GM12878 (cell line): ENCODE results near the gene MGAT1. TPM values are rescaled to one million over a fixed set of nuclear protein-coding genes. Genes with fewer than 3 reads are reported as not detected.
"Not testable (repeated sequence)": the region's sequence is repeated elsewhere in the genome, so short reads cannot be mapped to it uniquely, and the experiment has no call there.

Source experiments
- ATAC-seq: fragments of 200-7000 bp; cut with Tn5 transposase; 3 replicates; pipeline ENCODE4 v1.9.1; 2020; ENCODE audit warnings: mild to moderate bottlenecking, moderate library complexity
- BruUV-seq: library from RNA; stranded (reverse); fragments of 400-500 nt; replicated peaks from 2 replicates; lab custom pipeline; 2021; lab: Mats Ljungman, UMichigan
- CTCF ChIA-PET: fragments of 300-600 bp; sonication (Branson Sonifier 250); formaldehyde crosslinking; extraction: SDS; loops from one replicate; lab custom pipeline; 2021; ENCODE audit warnings: inconsistent platforms; lab: Yijun Ruan, JAX
- POLR2A ChIA-PET: fragments of 350-600 bp; formaldehyde crosslinking; extraction: SDS; loops from one replicate; lab custom pipeline; 2021; ENCODE audit warnings: inconsistent platforms; lab: Charles Lee
- RAD21 ChIA-PET: fragments of 300-600 bp; sonication (Branson Sonifier 250); formaldehyde crosslinking; loops from one replicate; lab custom pipeline; 2023; ENCODE audit warnings: antibody characterized with exemption; ENCODE audit not compliant: unreplicated experiment; lab: Charles Lee
- SMC1A ChIA-PET: fragments of 300-600 bp; sonication (Branson Sonifier 250); formaldehyde crosslinking; loops from one replicate; lab custom pipeline; 2023; ENCODE audit not compliant: unreplicated experiment, uncharacterized antibody; lab: Charles Lee
- DNase-seq: peaks from one replicate; pipeline ENCODE4 v3.0.0-alpha.2; 2011; ENCODE audit warnings: low read depth, low spot score
- FAIRE-seq: peaks from 3 replicates; lab custom pipeline; 2011; peaks lifted over from hg19 to GRCh38; lab: Jason Lieb, UNC
- H2AFZ ChIP-seq: 2 replicates; pipeline ENCODE4 v1.6.0; 2011; ENCODE audit warnings: low read depth, low read length, control low read depth; ENCODE audit not compliant: control insufficient read depth
- H3K27ac ChIP-seq: 2 replicates; pipeline ENCODE4 v1.5.1; 2011; ENCODE audit warnings: control low read depth; ENCODE audit not compliant: control insufficient read depth, insufficient read depth
- H3K27me3 ChIP-seq, 2 experiments: replicated peaks in 1 of 2; 2 replicates each; pipeline versions ENCODE4 v1.6.0 to v1.6.1; 2011; ENCODE audit warnings: low read length in 1 of 2; ENCODE audit not compliant: control insufficient read depth in 2 of 2, insufficient read depth in 2 of 2
- H3K36me3 ChIP-seq, 2 experiments: 2 replicates each; pipeline ENCODE4 v1.5.1; 2011; ENCODE audit warnings: low read length in 1 of 2; ENCODE audit not compliant: control insufficient read depth in 2 of 2, insufficient read depth in 2 of 2
- H3K4me1 ChIP-seq: 2 replicates; pipeline ENCODE4 v1.6.1; 2011; ENCODE audit warnings: mild to moderate bottlenecking, low read length, moderate library complexity, mixed read lengths; ENCODE audit not compliant: control insufficient read depth, insufficient read depth
- H3K4me2 ChIP-seq: 2 replicates; pipeline ENCODE4 v1.6.0; 2011; ENCODE audit warnings: control low read depth; ENCODE audit not compliant: control insufficient read depth, insufficient read depth
- H3K4me3 ChIP-seq: fragments of 200-600 bp; sonication (generic); 2 replicates; pipeline ENCODE4 v1.5.1; 2016
- H3K79me2 ChIP-seq: 2 replicates; pipeline ENCODE4 v1.6.0; 2011; ENCODE audit warnings: low read length; ENCODE audit not compliant: control insufficient read depth, insufficient read depth
- H3K9ac ChIP-seq: 2 replicates; pipeline ENCODE4 v1.8.0; 2011; ENCODE audit warnings: low read length, control low read depth, mixed read lengths; ENCODE audit not compliant: control insufficient read depth, insufficient read depth
- H3K9me3 ChIP-seq: replicated peaks from 3 replicates; pipeline ENCODE4 v1.5.1; 2011; ENCODE audit warnings: mild to moderate bottlenecking, low read length; ENCODE audit not compliant: control insufficient read depth, insufficient read depth
- H4K20me1 ChIP-seq: 2 replicates; pipeline ENCODE4 v1.6.0; 2011; ENCODE audit not compliant: control insufficient read depth, insufficient read depth
- GATAD2B ChIP-seq: fragments of 450-650 bp; conservative IDR thresholded peaks from 2 replicates; pipeline ENCODE4 v1.6.1; 2017; ENCODE audit warnings: low read depth, mild to moderate bottlenecking, moderate library complexity
- NR2F1 ChIP-seq: fragments of 450-650 bp; conservative IDR thresholded peaks from 2 replicates; pipeline ENCODE4 v1.6.1; 2017; ENCODE audit warnings: mild to moderate bottlenecking
- SMAD5 ChIP-seq: IDR thresholded peaks from 2 replicates; pipeline ENCODE4 v1.6.1; 2016; ENCODE audit warnings: antibody characterized with exemption, low read depth
- WGBS: methylation state at CpG from one replicate; pipeline ENCODE4 v1.1.6; 2016; ENCODE audit warnings: low lambda C conversion rate; ENCODE audit not compliant: insufficient replicate concordance, insufficient coverage; ENCODE audit errors: missing lambda C conversion rate; 5-methylcytosine and 5-hydroxymethylcytosine counted together
- in situ Hi-C: fragments of 300-500 bp; cut with MboI; formaldehyde crosslinking; loops from 9 replicates; pipeline ENCODE4 v1.14.3; 2018; ENCODE audit warnings: mixed read lengths
- intact Hi-C: fragments of 100-400 bp; cut with micrococcal nuclease; formaldehyde crosslinking; loops from one replicate; pipeline ENCODE4 v1.14.2; 2022; ENCODE audit not compliant: unreplicated experiment
- polyA plus RNA-seq, 11 experiments: library from polyadenylated mRNA; depleted of rRNA in 4 of 11; unstranded in 6 of 11; stranded (reverse) in 5 of 11; fragments of >200 nt; fragmentation: Nextera tagmentation in 4 of 11; fragmentation: Illumina TruSeq in 1 of 11; extraction: Ambion mirVana in 4 of 11; extraction: Trizol in 1 of 11; gene quantifications; 1 replicate in 1 of 11; 2 replicates in 10 of 11; pipeline versions ENCODE4 v1.2.1 to v1.2.3, GENCODE V29; 2011 to 2016; ENCODE audit warnings: inconsistent platforms in 2 of 11, missing spikeins in 2 of 11, low read depth in 1 of 11
- total RNA-seq, 4 experiments: library from RNA; depleted of rRNA in 3 of 4; stranded (reverse); fragments of >200 nt in 3 of 4; fragmentation: Illumina TruSeq in 1 of 4; extraction: Trizol in 1 of 4; gene quantifications; 2 replicates each; pipeline versions ENCODE4 v1.2.1 to v1.2.3, GENCODE V29; 2013 to 2021
- TF ChIP-seq, protein P1 (sequence below): fragments of 450-650 bp; IDR thresholded peaks from 2 replicates; pipeline ENCODE4 v1.6.1; 2018; ENCODE audit warnings: mild to moderate bottlenecking, low read depth, moderate library complexity; ENCODE audit not compliant: partially characterized antibody

MGAT1 gene
- total and polyA plus RNA-seq, 10 of the 15 experiments (the other 5 are each of a cell fraction or from before 2014, with no cell fraction given): 3.1 to 88.4 (median 62.7) TPM

DNA sequence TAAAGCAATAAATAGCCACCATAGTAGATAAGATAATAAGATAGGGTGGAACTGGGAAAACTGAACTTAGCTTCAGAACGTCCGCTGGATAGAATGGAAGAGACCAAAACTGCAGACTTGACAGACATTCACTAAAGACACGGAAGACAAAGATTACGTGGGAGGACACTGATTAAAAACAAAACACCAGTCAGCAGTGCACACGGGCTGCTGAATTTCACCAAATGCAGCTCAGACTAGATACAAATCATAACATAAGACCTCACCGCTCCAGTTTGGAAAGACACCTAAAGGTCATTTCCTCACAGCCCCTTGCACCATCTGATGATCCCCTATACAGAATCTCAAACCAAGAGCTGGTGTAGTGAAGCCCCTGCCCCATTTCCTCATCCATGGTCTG is 59.9 kb downstream of the MGAT1 start:
- no peak for ATAC-seq
- ChIA-PET RAD21 (no interaction called here), POLR2A (no interaction called here), CTCF (interaction anchor here (0.6 kb wide), 1 partner anchor 118 kb away, joined by 3 read pairs; the partner anchor contains the start of gene ZFP62), SMC1A (no interaction called here)
- H3K79me2 ChIP-seq: no peaks in the 10 kb centered on the region
- H3K36me3 ChIP-seq: no peaks in the 10 kb centered on the region
- H3K4me2 ChIP-seq: no peak overlapping the region
- 2% methylated on average over 6 of the region's 6 CpGs for WGBS
- no peak overlapping the region for H3K9ac ChIP-seq
- FAIRE-seq: no peak
- H2AFZ ChIP-seq: no peak overlapping the region
- DNase-seq: no peak
- no peaks in the 10 kb centered on the region; a peak in 1 of 4 replicates for H3K27me3 ChIP-seq
- H3K27ac ChIP-seq: no peak overlapping the region
- TF ChIP-seq NR2F1 (no peak), SMAD5 (no peak), GATAD2B (no peak)
- TF ChIP-seq, protein P1, sequence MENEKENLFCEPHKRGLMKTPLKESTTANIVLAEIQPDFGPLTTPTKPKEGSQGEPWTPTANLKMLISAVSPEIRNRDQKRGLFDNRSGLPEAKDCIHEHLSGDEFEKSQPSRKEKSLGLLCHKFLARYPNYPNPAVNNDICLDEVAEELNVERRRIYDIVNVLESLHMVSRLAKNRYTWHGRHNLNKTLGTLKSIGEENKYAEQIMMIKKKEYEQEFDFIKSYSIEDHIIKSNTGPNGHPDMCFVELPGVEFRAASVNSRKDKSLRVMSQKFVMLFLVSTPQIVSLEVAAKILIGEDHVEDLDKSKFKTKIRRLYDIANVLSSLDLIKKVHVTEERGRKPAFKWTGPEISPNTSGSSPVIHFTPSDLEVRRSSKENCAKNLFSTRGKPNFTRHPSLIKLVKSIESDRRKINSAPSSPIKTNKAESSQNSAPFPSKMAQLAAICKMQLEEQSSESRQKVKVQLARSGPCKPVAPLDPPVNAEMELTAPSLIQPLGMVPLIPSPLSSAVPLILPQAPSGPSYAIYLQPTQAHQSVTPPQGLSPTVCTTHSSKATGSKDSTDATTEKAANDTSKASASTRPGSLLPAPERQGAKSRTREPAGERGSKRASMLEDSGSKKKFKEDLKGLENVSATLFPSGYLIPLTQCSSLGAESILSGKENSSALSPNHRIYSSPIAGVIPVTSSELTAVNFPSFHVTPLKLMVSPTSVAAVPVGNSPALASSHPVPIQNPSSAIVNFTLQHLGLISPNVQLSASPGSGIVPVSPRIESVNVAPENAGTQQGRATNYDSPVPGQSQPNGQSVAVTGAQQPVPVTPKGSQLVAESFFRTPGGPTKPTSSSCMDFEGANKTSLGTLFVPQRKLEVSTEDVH: no peak
- no peak overlapping the region for H3K4me3 ChIP-seq
- no peaks in the 10 kb centered on the region for H3K9me3 ChIP-seq
- no peaks in the 10 kb centered on the region for H3K4me1 ChIP-seq
- in situ Hi-C loops: no loop called here
- intact Hi-C loops: no loop called here
- BruUV-seq: no TSS peak
- no peaks in the 10 kb centered on the region for H4K20me1 ChIP-seq

DNA sequence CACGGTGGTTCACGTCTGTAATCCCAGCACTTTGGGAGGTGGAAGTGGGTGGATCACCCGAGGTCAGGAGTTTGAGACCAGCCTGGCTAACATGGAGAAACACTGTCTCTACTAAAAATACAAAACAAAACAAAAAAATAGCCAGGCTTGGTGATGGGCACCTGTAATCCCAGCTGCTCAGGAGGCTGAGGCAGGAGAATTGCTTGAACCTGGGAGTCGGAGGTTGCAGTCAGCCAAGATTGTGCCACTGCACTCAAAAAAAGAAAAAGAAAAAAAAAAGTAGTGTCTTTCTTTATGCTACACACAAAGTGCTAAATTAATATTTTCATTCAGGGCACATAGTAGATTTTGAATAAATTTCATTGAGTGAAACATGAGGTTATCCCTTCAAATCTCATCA is 61.7 kb downstream of the MGAT1 start:
- H3K9ac ChIP-seq, DNase-seq, CTCF ChIA-PET, H3K27me3 ChIP-seq, H3K27ac ChIP-seq, RAD21 ChIA-PET, H3K9me3 ChIP-seq, in situ Hi-C loops, intact Hi-C loops, H3K4me3 ChIP-seq, H3K4me1 ChIP-seq, H3K4me2 ChIP-seq, BruUV-seq, H3K36me3 ChIP-seq, H4K20me1 ChIP-seq, H2AFZ ChIP-seq, FAIRE-seq, H3K79me2 ChIP-seq, POLR2A ChIA-PET, SMC1A ChIA-PET, ATAC-seq: not testable (repeated sequence)
- WGBS: 46% methylated on average over 4 of the region's 4 CpGs
